GM19397 (cell line): ENCODE data around the gene ITSN1.
"Not testable (repeated sequence)": the region's sequence is repeated elsewhere in the genome, so short reads cannot be mapped to it uniquely, and the experiment has no call there.

Source experiments
- ATAC-seq: cut with Tn5 transposase; IDR thresholded peaks from one replicate; pipeline ENCODE4 v1.9.1; 2021; ENCODE audit warnings: mild to moderate bottlenecking, moderate library complexity; ENCODE audit not compliant: unreplicated experiment

The ITSN1 gene

DNA sequence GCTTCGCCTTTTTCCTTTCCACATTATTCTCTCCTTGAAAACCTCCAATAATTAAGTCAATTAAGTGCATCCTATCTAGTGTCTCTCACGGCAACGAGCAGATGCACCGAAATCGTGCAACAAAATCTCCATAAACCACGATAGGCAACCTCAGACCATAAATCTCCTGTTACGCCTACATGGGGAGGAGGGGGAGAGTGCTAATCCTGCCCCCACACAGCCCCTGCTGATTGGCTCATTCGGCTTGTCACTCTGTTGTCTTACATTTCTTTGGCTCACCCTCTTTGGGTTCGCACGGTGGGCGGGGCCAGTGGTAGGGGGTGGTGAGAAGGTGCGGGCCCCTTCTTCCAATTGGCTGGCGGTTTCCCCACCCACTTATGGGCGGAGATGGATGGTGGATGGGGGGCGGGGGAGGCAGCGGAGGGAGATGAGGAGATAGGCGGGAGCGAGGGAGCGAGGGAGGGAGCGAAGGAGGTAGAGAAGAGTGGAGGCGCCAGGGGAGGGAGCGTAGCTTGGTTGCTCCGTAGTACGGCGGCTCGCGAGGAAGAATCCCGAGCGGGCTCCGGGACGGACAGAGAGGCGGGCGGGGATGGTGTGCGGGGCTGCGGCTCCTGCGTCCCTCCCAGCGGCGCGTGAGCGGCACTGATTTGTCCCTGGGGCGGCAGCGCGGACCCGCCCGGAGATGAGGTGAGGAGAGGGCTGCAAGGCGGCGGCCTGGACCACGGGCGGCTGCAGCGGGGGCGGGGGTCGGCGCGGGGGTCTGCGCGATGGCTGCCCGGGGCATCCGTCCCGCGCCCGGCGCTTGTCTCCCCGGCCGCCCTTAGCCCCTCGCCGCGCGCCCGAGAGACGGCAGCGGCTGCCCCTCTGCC lies at the start of gene ITSN1:
Gene ITSN1 (plus strand): TSS at position 475 of the 869 bp plus-strand sequence. CDS start 76,328 bp downstream, outside the sequence.
- peak; percentile 83 for ATAC-seq

DNA sequence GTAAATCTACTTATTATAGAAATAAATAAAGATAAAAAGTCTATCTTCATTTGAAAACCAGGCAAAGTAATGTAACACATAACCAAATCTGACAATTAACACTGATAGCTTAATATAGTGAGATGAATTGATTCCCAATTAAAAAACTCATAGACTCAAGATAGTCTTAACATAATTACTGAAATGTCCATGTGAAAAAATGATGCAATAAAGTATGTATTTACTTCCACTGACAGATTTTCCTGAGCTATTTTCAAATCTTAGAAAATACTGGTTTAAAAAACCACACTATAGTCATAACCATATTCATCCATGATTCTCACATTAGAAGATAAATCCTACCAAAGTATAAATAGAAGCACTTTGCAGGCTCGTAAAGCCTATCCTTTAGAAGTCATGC lies 44.2 kb upstream of the ITSN1 start:
- ATAC-seq, result no peak

DNA sequence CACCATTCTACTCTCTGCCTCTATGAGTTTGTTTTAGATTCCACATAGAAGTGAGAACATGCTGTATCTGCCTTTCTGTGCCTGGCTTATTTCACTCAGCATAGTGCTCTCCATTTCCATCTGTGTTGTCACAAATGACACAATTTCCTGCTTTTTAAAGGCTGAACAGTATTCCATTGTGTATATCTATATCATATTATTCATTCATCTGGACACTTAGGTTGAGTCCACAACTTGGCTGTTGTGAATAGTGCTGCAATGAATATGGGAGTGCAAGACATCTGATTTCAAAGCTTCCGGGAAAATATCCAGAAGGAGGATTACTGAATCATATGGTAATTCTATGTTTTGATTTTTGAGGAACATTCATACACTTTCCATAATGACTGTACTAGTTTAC lies 33.7 kb upstream of the ITSN1 start:
- ATAC-seq, result no peak

DNA sequence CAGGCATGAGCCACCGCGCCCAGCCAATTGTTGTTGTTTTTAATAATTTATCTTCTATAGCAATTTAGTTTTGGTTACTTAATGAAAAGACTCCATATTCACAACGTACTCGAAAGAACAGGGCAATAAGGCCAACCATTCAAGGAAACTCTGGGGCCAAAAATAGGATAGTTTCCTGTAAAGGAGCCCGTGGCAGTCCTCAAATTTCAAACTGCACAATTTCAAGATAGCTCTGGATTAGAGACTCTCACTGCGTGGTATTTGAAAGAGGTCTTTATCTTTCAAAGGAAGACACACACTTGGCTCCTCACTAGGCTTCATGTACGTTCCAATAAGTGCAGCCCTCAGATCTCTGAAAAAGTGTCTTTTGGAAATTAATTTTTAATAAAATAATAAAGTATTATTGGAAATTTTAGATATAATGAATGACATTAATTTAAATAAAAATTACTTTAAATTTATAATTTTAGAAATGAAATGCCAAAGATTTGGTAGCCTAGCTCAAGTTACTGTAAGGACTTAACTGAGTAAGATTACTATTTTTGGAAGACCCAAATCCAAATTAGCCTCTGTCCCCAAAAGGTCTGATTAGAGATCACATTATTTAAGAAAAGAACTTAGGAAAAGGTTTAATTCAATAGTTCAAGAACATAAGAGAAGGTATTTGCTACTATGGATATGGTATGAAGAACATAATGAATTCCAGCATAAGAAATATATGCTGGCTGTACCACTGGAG lies 31.1 kb upstream of the ITSN1 start:
- no peak for ATAC-seq

DNA sequence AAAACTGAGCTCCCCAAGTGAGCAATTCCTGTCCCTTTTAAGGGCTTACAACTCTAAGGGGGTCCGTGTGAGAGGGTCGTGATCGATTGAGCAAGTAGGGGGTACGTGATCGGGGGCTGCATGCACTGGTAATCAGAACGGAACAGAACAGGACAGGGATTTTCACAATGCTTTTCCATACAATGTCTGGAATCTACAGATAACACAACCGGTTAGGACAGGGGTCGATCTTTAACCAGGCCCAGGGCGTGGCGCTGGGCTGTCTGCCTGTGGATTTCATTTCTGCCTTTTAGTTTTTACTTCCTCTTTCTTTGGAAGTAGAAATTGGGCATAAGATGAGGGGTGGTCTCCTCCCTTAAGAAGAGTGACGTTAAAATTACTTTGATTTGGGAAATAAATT lies 24.7 kb upstream of the ITSN1 start:
- ATAC-seq, result not testable (repeated sequence)

DNA sequence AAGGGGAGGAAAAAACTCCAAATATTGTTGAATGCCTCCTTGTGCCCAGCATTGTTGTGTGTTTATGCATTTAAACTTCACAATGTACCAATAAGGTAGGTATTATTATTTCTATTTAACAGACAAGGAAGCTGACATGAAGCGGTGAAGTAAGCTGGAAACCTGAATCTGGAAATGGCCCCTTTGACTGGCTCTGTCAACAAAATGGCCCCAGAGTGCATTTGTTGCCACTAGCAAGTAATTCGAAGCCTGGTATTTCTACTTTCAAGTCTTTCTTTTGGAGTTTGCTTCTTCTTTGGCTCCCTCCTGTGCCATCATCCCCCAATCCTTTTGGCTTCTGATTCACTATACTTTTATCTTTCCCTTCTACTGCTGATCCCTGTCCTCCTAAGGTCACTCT lies 23.9 kb upstream of the ITSN1 start:
- ATAC-seq, result no peak

DNA sequence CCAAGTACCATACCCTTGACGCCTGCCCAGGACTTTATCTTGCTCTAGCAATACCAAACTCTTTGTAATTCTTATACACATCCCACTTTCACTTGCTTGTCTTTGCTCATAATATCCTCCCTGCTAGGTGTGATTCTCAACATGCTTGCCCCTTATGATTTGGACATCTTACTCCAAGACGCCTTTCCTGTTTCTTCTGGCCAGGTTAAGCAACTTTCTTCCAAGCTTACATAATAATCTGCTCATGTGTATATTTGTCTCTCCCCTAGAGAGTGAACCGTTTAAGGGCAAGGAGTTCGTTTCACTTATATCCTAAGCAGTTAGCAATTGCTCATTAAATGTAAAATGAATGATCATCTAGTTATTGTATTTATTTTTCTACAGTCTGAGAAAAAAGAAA lies 22.6 kb upstream of the ITSN1 start:
- ATAC-seq, result no peak

DNA sequence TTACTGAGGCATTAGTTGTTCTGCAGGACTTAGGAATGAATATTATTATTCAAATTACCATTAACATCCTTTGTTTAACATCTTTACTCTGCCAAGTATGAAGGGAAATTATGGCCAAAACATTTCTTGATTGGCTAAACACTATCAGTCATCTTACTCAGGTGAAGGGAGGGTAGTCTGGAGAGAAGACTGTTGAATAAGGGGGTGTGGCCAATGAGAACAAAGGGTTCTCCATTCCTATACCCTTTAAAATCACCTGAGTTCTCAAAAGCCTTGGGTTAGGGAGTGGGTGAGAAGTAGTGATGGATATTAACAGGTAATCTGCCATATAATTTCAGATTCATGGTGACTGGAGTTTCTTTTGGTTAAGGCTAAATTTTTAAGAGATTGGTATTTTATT lies 20.0 kb upstream of the ITSN1 start:
- no peak for ATAC-seq

DNA sequence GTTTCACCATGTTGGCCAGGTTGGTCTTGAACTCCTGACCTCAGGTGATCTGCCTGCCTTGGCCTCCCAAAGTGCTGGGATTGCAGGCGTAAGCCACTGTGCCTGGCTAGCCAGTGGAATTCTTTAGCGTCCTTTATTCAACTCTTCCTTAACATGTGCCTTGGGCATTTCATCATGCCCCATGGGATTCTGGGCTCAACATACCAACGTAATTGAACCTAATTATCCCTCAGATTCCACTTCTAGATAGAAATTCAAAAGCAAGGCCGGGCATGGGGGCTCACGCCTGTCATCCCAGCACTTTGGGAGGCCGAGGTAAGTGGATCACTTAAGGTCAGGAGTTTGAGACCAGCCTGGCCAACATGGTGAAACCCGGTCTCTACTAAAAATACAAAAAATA lies 16.1 kb upstream of the ITSN1 start:
- ATAC-seq, result not testable (repeated sequence)

DNA sequence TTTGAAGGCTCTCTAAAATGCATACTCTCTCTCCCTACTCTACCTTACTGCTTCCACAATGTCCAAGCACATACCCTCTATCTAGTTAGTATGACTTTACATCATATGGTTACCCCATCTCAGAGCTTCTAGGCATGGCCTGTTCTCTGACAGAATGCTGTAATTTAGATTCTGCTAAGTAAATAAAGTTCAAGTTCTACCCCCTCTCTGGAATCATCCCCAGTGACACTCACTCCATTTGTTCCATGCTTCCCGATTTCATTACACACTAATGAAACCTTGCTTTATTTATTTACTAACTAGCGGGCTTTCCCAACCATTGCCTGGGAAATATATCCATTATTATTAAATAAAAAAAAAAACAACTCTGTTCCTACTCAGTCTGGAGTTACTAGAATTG lies 8.0 kb upstream of the ITSN1 start:
- ATAC-seq, result no peak

DNA sequence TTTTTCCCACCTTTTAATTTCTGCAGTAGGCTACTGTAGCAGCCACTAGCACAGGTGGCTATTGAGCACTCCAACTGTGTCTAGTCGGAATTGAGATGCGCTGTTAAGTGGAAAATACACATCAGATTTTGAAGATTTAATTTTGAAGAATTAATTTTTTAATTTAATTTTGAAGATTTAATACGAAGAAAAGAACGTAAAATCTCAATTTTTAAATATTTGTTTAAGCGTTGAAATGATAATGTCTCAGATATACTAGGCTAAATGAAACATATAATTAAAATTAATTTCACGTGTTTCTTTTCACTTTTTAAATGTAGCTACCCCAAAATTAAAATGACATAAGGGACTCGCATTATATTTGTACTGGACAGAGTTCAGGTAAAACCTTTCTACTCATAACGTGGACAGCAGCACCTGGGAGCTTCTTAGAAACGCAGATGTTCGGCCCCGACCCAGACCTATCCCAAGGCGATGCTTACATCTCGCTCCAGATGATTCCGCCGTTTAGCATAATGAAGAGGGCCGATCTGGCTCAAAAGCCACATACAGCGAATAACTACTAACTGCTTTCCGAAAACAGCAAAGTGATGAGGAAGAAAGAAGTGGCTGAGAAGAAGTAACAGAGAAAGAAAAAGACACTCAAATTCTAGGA lies 1.5 kb upstream of the ITSN1 start:
- ATAC-seq, result no peak

DNA sequence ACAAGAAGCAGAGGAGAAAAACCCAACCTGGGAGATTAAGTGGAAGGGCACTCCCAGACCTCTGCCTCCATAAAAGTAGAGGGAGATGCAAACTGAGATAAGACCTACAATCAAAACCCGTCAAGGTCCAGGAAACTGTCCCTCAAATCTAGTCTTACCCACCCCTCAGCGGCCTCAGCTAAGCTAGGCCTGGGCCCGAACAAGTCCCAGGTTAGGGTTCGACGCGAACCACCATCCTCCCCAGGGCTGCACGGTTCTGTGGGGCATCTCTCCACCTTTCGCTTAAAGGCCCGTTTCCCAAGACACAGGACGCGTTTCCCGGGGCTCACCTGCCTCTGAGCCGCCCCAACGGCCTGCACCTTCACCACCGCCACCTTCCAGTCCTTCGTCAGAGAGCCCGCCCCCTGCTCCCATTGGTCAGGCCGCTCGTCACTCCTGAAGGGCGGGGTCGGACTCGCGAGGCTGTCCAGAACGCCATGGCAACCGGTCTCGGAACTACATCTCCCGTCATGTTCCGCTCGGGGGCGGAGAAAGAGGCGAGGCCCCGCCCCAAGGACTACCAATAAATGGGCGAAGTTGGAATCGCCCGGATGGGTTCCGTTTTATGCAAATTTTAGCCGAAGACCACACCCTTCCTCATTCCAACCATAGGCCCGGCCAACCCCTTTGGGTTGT lies 812 bp upstream of the ITSN1 start, which contains the start of gene CRYZL1:
Gene CRYZL1 (minus strand): TSS at position 390 of the 675 bp plus-strand sequence. CDS start 10,190 bp downstream, outside the sequence.
- peak; percentile 83 for ATAC-seq

DNA sequence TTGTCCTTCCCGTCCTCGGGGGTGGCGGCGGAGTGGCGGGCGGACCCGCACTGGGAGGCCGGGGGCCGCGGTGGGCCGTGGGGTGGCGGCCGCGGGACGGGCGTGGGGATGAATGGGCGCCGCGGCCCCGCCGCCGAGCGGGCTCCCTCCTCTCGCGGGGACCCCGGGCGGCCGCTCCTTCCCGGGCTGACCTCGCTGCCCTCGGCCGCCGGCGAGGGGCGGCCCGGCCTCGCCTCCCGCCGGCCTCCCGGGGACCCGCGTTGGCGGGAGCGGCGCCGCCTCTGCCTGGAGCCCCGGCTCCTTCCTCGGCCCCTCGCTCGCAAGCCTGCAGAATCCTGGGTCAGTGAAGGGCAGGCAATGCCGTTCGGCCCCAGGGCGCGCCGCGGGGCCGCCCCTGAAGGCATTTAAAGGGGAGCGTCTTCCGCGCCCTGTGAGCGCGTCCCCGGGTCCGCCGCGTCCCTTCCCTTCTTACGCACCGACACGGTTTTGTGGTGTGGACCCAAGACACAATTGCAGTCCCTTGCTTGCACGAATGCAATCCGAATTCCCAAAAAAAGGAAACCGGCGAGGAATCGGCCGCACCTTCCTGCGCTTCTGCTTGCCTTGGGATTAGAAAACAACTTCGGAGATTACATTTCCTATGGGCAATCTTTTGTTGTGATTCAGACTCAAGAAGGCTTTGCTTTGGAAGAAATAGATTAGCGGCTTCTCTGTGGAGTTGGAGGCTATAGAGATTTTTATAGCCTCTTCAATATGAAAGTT lies 776 bp downstream of the ITSN1 start:
- ATAC-seq, result no peak

DNA sequence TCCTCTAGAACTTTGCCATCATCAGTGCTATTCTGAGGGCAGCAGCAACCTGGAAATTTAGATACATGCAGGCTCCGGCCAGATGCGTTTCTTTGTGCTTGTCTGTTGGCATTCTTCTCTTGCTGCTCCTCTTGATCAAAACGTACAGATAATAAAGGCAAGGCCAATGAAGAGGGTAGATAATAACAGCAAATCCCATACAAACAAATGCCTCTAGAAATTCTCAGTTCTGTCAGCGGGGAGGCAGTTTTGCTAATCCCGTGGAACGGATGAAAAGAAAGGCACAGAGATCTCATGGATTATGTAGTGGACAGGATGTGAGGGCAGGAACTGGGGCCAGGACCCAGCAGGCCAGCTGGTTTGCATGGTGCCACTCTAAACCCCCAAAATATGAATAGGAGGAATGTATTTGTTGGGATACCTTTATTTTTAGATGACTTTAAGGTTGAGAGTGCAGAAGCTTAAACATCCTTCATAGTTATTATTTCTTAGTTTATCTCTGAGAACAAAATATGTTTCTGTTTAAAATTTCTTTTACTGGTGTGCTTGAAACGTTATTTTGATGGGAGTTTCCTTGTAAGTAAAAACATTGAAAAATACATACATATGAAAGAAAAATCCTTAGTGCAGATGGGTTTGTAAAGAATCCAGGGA lies 1.5 kb downstream of the ITSN1 start:
- ATAC-seq, result no peak

DNA sequence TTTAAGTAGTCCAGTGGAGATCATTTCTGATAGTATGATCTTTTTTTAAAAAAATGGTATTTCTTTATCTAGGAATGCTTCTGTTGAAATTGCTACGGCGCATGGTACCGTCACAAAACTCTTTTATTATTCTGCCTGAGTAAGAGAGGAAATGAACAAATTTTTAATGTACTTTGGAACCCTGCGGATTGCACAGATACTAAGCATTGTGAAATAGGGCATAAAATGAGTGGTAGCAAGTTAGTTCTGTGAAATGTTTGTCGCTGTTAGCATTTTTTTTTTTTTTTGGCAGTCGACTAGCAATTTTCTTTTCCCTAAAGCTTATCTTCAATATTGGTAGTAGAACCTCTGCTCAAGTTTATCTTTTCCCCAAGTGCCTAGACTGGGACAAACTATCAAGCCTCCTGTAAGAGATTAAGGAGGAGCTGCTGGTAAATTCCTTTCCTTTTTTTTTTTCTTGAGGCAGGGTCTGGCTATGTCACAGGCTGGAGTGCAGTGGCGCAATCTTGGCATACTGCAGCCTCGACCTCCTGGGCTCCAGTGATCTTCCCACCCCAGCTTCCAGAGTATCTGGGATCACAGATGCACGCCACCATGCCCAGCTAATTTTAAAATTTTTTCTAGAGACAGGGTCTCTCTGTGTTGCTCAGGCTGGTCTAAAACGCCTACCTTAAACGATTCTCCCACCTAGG lies 2.2 kb downstream of the ITSN1 start:
- ATAC-seq, result no peak

DNA sequence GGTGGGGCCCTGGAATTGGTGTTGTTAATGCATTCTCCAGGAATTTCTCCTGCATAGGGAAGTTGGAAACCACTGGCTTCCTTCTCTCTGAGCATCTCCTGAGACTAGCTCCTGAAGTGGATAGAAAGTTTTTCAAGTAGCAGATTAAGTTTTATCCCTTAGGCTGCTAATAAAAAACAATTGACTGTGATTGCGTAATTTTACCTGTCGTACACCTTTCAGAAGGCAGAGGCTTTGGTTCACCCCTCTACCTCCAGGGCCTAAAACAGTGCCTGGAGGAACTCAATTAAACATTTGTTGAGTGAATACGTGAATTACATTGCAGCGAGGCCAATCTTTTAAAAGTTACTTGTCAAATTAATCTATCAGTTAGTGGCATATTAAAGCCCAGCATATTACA lies 3.4 kb downstream of the ITSN1 start:
- ATAC-seq, result no peak

DNA sequence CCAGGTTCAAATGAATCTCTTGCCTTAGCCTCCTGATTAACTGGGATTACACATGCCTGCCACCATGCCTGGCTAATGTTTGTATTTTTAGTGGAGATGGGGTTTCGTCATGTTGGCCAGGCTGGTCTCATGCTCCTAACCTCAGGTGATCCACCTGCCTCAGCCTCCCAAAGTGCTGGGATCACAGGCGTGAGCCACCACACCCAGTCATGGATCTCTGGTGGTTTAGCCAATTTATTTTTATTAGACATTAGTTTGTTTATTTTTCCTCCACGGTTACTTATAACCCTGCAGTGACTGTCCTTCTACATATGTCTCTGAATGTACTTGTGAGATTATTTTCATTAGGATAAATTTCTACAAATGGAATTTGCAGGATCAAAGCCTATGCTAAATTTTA lies 5.3 kb downstream of the ITSN1 start:
- no peak for ATAC-seq

DNA sequence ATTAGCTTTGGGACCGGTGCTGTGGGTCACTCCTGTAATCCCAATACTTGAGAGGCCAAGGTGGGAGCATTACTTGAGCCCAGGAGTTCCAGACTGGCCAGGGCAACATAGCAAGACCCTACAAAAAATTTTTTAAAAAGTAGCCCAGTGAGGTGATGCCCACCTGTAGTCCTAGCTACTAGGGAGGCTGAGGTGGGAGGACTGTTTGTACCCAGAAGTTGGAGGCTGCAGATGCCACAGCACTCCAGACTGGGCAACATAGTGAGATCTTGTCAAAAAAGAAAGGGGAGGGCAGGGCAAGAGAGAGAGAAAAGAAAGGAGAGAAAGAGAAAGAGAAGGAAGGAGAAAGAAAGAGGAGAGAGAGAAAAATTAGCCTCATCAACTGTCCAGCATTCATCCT lies 6.3 kb downstream of the ITSN1 start:
- no peak for ATAC-seq

DNA sequence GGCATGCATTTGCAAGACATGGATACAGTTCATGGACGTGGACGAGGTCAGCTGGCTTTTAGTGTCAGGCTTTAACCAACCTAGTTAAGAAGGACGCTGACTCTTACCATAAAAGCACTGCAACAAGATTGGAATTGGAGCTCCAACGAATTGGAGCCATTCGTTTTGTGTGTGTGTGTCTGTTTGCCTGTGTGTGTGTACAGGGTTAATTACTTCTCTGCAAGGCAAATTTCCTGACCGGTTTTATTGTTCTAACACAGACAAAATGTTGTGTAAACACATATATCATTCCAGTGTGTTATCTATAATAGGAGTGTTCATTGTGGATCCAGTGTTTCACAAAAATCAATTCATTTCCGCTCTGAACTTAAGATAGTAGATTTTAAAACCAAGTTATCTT lies 7.9 kb downstream of the ITSN1 start:
- no peak for ATAC-seq
